ENCODE measurements around the gene MAD1L1. TPM values are rescaled to one million over a fixed set of nuclear protein-coding genes. Genes with fewer than 3 reads are reported as not detected.
"Not testable (repeated sequence)": the region's sequence is repeated elsewhere in the genome, so short reads cannot be mapped to it uniquely, and the experiment has no call there.

MAD1L1 gene
- polyA plus RNA-seq, 4 donors: 12.3 to 21.7 (median 18.1) TPM

- peaks cover 0 to 48% (median 3%) of the 10 kb centered on the region in 3 donors for H3K36me3 ChIP-seq (ENCODE audit: control insufficient read depth in 3 of 3, insufficient read depth in 2 of 3, low read depth in 1 of 3, low read length in 3 of 3)
- peaks cover 0 to 2% (median 0%) of the 10 kb centered on the region in 3 donors for H3K4me1 ChIP-seq (ENCODE audit: control insufficient read depth in 3 of 3, insufficient read depth in 2 of 3, low read depth in 1 of 3, low read length in 2 of 3)
- no peak overlapping the region for H3K27ac ChIP-seq (ENCODE audit: low read depth in 1 of 3, low read length in 2 of 3)
- no peak for DNase-seq
- no peaks in the 10 kb centered on the region for H3K27me3 ChIP-seq (ENCODE audit: control insufficient read depth in 3 of 3, insufficient read depth in 3 of 3, low read length in 3 of 3)
- H3K4me3 ChIP-seq (ENCODE audit: low read depth in 1 of 3, low read length in 3 of 3): no peak overlapping the region
- 85 to 94% (median 89%) methylated on average over 22 to 28 of the region's 28 CpGs for WGBS, 3 donors
- no peaks in the 10 kb centered on the region for H3K9me3 ChIP-seq (ENCODE audit: control insufficient read depth in 2 of 2, insufficient read depth in 1 of 2, low read depth in 1 of 2, low read length in 1 of 2)
- no peak for FAIRE-seq
These were observed 347.1 kb downstream of the MAD1L1 start for GRCh38 chr7:1885465-1886226.

GRCh38 chr7:1884583-1885350 is 348.0 kb downstream of the MAD1L1 start:
- Histone ChIP-seq H3K36me3 (ENCODE audit: control insufficient read depth in 3 of 3, insufficient read depth in 2 of 3, low read depth in 1 of 3, low read length in 3 of 3) (peaks cover 0 to 50% (median 3%) of the 10 kb centered on the region in 3 donors), H3K27ac (ENCODE audit: low read depth in 1 of 3, low read length in 2 of 3) (no peak overlapping the region), H3K4me1 (ENCODE audit: control insufficient read depth in 3 of 3, insufficient read depth in 2 of 3, low read depth in 1 of 3, low read length in 2 of 3) (peaks cover 0 to 2% (median 0%) of the 10 kb centered on the region in 3 donors), H3K27me3 (ENCODE audit: control insufficient read depth in 3 of 3, insufficient read depth in 3 of 3, low read length in 3 of 3) (no peaks in the 10 kb centered on the region), H3K9me3 (ENCODE audit: control insufficient read depth in 2 of 2, insufficient read depth in 1 of 2, low read depth in 1 of 2, low read length in 1 of 2) (no peaks in the 10 kb centered on the region), H3K4me3 (ENCODE audit: low read depth in 1 of 3, low read length in 3 of 3) (no peak overlapping the region)
- DNase-seq (no peak), FAIRE-seq (no peak)
- WGBS, 3 donors: 86 to 90% (median 88%) methylated on average over 26 of the region's 26 CpGs

DNA sequence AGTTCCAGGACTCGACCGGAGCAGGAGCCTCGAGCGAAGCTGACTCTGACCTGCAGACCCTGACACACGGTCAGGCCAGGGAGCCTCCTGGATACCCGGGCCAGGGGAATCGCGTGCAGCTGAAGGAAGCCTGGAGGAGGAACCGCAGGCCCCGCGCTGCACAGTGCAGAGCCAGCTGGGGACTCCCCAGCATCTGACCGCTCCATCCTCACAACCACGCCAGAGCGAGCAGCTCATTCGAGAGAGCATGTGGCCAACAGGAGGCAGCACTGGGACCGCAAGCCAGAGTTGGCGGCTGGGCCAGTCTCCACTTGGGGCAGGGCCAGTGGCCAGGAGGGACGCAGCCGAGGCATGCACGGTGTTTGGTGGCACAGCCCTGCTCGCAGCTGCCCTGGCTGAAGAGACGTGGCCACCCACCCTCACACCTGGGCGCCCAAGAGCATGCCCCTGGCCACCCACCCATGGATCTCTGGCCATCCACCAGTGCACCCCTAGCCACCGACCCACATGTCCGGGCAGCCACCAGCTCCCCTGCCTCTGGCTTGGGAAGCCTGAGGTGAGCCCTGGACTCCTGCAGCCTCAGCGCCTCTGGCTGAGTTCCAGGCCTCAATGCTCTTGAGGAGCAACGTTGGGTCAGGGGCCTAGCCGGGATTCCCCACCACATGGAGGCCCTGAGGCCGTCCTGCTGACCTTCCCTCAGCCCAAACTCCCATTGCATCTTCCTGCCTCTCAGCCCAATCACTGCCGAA is 348.7 kb downstream of the MAD1L1 start:
- Histone ChIP-seq H3K4me1 (ENCODE audit: control insufficient read depth in 3 of 3, insufficient read depth in 2 of 3, low read depth in 1 of 3, low read length in 2 of 3) (peaks cover 0 to 2% (median 0%) of the 10 kb centered on the region in 3 donors), H3K27me3 (ENCODE audit: control insufficient read depth in 3 of 3, insufficient read depth in 3 of 3, low read length in 3 of 3) (no peaks in the 10 kb centered on the region), H3K27ac (ENCODE audit: low read depth in 1 of 3, low read length in 2 of 3) (no peak overlapping the region), H3K9me3 (ENCODE audit: control insufficient read depth in 2 of 2, insufficient read depth in 1 of 2, low read depth in 1 of 2, low read length in 1 of 2) (no peaks in the 10 kb centered on the region), H3K36me3 (ENCODE audit: control insufficient read depth in 3 of 3, insufficient read depth in 2 of 3, low read depth in 1 of 3, low read length in 3 of 3) (peaks cover 0 to 44% (median 3%) of the 10 kb centered on the region in 3 donors), H3K4me3 (ENCODE audit: low read depth in 1 of 3, low read length in 3 of 3) (no peak overlapping the region)
- WGBS, 3 donors: 90 to 94% (median 90%) methylated on average over 30 of the region's 30 CpGs
- no peak for DNase-seq
- no peak for FAIRE-seq

DNA sequence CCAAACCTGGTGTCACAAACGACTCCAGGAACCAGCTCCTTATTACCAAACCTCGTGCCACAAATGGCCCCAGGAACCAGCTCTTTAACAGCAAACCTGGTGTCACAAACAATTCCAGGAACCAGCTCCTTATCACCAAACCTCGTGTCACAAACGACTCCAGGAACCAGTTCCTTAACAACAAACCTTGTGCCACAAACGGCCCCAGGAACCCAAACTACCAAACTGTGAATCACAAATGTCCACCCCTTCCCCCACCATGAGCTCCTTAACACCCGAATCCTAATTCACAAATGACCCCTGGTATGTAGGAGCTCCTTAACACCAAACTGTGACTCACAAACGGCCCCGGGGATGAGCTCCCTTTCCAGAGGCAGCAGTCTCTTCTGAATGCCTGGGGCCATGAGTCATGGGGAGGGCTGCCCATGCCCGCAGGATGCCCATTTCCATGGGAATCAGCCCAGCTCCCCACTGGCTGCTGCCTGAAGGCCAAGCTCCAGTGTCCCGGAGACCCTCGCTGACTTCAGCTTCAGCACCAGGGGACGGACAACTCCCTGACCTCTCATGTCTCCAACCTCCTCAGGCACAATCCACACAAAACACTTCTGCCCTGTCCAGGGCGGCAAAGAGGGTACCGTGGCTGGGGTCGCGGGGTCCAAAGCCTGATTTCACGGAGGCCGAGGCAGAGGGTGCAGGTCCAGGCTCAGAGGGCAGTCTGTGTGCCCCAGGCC is 349.5 kb downstream of the MAD1L1 start:
- peaks cover 0 to 36% (median 3%) of the 10 kb centered on the region in 3 donors for H3K36me3 ChIP-seq (ENCODE audit: control insufficient read depth in 3 of 3, insufficient read depth in 2 of 3, low read depth in 1 of 3, low read length in 3 of 3)
- no peak for FAIRE-seq
- H3K4me1 ChIP-seq (ENCODE audit: control insufficient read depth in 3 of 3, insufficient read depth in 2 of 3, low read depth in 1 of 3, low read length in 2 of 3): peaks cover 0 to 2% (median 0%) of the 10 kb centered on the region in 3 donors
- no peaks in the 10 kb centered on the region for H3K9me3 ChIP-seq (ENCODE audit: control insufficient read depth in 2 of 2, insufficient read depth in 1 of 2, low read depth in 1 of 2, low read length in 1 of 2)
- no peak overlapping the region for H3K4me3 ChIP-seq (ENCODE audit: low read depth in 1 of 3, low read length in 3 of 3)
- peak in 1 of 2 donors; percentile 50 for DNase-seq
- 57 to 65% (median 61%) methylated on average over 18 of the region's 18 CpGs for WGBS, 3 donors
- no peak overlapping the region for H3K27ac ChIP-seq (ENCODE audit: low read depth in 1 of 3, low read length in 2 of 3)
- no peaks in the 10 kb centered on the region for H3K27me3 ChIP-seq (ENCODE audit: control insufficient read depth in 3 of 3, insufficient read depth in 3 of 3, low read length in 3 of 3)

- FAIRE-seq: no peak
- no peak for DNase-seq
- H3K4me3 ChIP-seq (ENCODE audit: low read depth in 1 of 3, low read length in 3 of 3): no peak overlapping the region
- H3K36me3 ChIP-seq (ENCODE audit: control insufficient read depth in 3 of 3, insufficient read depth in 2 of 3, low read depth in 1 of 3, low read length in 3 of 3): peaks cover 0 to 29% (median 0%) of the 10 kb centered on the region in 3 donors
- H3K27ac ChIP-seq (ENCODE audit: low read depth in 1 of 3, low read length in 2 of 3): no peak overlapping the region
- H3K4me1 ChIP-seq (ENCODE audit: control insufficient read depth in 3 of 3, insufficient read depth in 2 of 3, low read depth in 1 of 3, low read length in 2 of 3): peaks cover 0 to 2% (median 0%) of the 10 kb centered on the region in 3 donors
- H3K27me3 ChIP-seq (ENCODE audit: control insufficient read depth in 3 of 3, insufficient read depth in 3 of 3, low read length in 3 of 3): no peaks in the 10 kb centered on the region
- WGBS, 3 donors: 81 to 88% (median 87%) methylated on average over 12 to 13 of the region's 13 CpGs
- H3K9me3 ChIP-seq (ENCODE audit: control insufficient read depth in 2 of 2, insufficient read depth in 1 of 2, low read depth in 1 of 2, low read length in 1 of 2): no peaks in the 10 kb centered on the region
These were observed 350.3 kb downstream of the MAD1L1 start for GRCh38 chr7:1882451-1882850.

DNA sequence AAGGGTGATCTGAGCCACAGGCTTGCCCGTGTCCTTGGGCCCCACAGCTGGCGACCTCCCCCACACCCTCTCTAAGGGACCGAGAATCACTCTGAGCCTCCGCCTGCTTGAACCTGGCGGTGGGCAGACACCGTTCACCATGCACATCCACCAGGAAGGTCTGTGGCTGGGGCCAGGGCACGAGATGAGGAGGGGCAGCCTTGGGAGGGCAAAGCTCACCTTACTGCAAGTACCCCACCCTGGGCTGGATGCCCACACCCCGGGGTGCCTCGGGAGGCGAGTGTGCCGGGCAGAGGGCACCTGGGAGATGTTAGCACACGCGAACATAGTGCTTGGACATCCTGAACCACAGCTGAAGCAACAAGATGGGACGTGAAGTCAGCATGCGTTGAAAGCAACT is 350.8 kb downstream of the MAD1L1 start:
- H3K27ac ChIP-seq (ENCODE audit: low read depth in 1 of 3, low read length in 2 of 3): no peak overlapping the region
- H3K4me1 ChIP-seq (ENCODE audit: control insufficient read depth in 3 of 3, insufficient read depth in 2 of 3, low read depth in 1 of 3, low read length in 2 of 3): peaks cover 0 to 2% (median 0%) of the 10 kb centered on the region in 3 donors
- no peaks in the 10 kb centered on the region for H3K9me3 ChIP-seq (ENCODE audit: control insufficient read depth in 2 of 2, insufficient read depth in 1 of 2, low read depth in 1 of 2, low read length in 1 of 2)
- DNase-seq (no peak), FAIRE-seq (no peak)
- WGBS, 3 donors: 65 to 83% (median 79%) methylated on average over 15 of the region's 15 CpGs
- H3K27me3 ChIP-seq (ENCODE audit: control insufficient read depth in 3 of 3, insufficient read depth in 3 of 3, low read length in 3 of 3): no peaks in the 10 kb centered on the region
- no peak overlapping the region for H3K4me3 ChIP-seq (ENCODE audit: low read depth in 1 of 3, low read length in 3 of 3)
- peaks cover 0 to 24% (median 0%) of the 10 kb centered on the region in 3 donors for H3K36me3 ChIP-seq (ENCODE audit: control insufficient read depth in 3 of 3, insufficient read depth in 2 of 3, low read depth in 1 of 3, low read length in 3 of 3)

DNA sequence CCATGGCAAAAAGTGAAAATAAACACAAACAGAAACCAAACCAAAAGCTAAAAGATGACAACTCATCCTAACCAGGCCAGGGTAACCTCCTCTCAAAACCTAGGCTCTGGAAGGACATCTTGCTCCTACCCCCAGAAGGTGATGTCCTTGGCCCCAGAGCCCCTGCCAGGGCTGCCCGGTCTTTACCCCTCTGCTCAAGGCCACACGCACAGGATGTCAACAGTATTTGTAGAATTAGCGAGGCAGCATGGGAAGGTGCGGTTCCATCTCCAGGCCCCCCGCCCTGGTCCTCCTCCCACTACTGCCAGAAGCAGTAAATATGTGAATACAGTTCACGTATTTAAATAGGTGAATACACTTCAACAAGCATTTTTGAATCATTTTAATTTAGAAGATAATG is 356.1 kb downstream of the MAD1L1 start:
- not testable (repeated sequence) for H3K9me3 ChIP-seq (ENCODE audit: control insufficient read depth in 2 of 2, insufficient read depth in 1 of 2, low read depth in 1 of 2, low read length in 1 of 2); H3K27ac ChIP-seq (ENCODE audit: low read depth in 1 of 3, low read length in 2 of 3); H3K27me3 ChIP-seq (ENCODE audit: control insufficient read depth in 3 of 3, insufficient read depth in 3 of 3, low read length in 3 of 3); DNase-seq; FAIRE-seq; H3K4me3 ChIP-seq (ENCODE audit: low read depth in 1 of 3, low read length in 3 of 3)
- 96 to 98% (median 97%) methylated on average over 5 to 6 of the region's 6 CpGs for WGBS, 3 donors
- Histone ChIP-seq H3K36me3 (ENCODE audit: control insufficient read depth in 3 of 3, insufficient read depth in 2 of 3, low read depth in 1 of 3, low read length in 3 of 3) (peaks cover 0 to 18% (median 0%) of the 10 kb centered on the region in 3 donors), H3K4me1 (ENCODE audit: control insufficient read depth in 3 of 3, insufficient read depth in 2 of 3, low read depth in 1 of 3, low read length in 2 of 3) (peaks cover 0 to 15% (median 0%) of the 10 kb centered on the region in 3 donors)
